Ascending aorta (tissue), 2 donors: ENCODE measurements around the gene TOM1L2. TPM values are rescaled to one million over a fixed set of nuclear protein-coding genes. Genes with fewer than 3 reads are reported as not detected.

Experiments used
- DNase-seq, 2 donors: peaks; one replicate each; pipeline ENCODE4 v3.0.0-alpha.2; 2019; ENCODE audit warnings: low spot score in 2 of 2
- H3K27ac ChIP-seq, 2 donors: fragments of 200-600 bp; sonication (generic); one replicate each; pipeline ENCODE4 v1.5.1; 2016 to 2017; ENCODE audit warnings: mild to moderate bottlenecking in 1 of 2
- H3K27me3 ChIP-seq: fragments of 200-600 bp; sonication (generic); one replicate; pipeline ENCODE4 v1.5.1; 2017
- H3K36me3 ChIP-seq, 2 donors: fragments of 200-600 bp; sonication (generic); one replicate each; pipeline ENCODE4 v1.5.1; 2016
- H3K4me1 ChIP-seq, 2 donors: fragments of 200-600 bp; sonication (generic); one replicate each; pipeline ENCODE4 v1.5.1; 2016 to 2017; ENCODE audit warnings: mild to moderate bottlenecking in 1 of 2
- H3K4me3 ChIP-seq, 2 donors: fragments of 200-600 bp; sonication (generic); one replicate each; pipeline ENCODE4 v1.5.1; 2016 to 2017; ENCODE audit warnings: mild to moderate bottlenecking in 1 of 2
- H3K9me3 ChIP-seq, 2 donors: fragments of 200-600 bp; sonication (generic); one replicate each; pipeline ENCODE4 v1.5.1; 2016
- intact Hi-C: fragments of 100-400 bp; cut with DNase I; formaldehyde crosslinking; loops from one replicate; pipeline ENCODE4 v1.15.1; 2023
- total RNA-seq: library from RNA; depleted of rRNA; stranded (reverse); fragments of >200 nt; gene quantifications from one replicate; pipeline ENCODE4 v1.1.0, GENCODE V29; 2016
- TF ChIP-seq, protein P1 (sequence below), 3 experiments: fragments of 200-600 bp in 2 of 3; fragments of 450-650 bp in 1 of 3; sonication (generic) in 2 of 3; IDR thresholded peaks; one replicate each; pipeline ENCODE4 v1.5.1; 2016 to 2019; ENCODE audit warnings: antibody characterized with exemption in 3 of 3, mild to moderate bottlenecking in 1 of 3, moderate library complexity in 1 of 3

The TOM1L2 gene
- total RNA-seq, 1 donor from 2014 or later, result 39.0 TPM

DNA sequence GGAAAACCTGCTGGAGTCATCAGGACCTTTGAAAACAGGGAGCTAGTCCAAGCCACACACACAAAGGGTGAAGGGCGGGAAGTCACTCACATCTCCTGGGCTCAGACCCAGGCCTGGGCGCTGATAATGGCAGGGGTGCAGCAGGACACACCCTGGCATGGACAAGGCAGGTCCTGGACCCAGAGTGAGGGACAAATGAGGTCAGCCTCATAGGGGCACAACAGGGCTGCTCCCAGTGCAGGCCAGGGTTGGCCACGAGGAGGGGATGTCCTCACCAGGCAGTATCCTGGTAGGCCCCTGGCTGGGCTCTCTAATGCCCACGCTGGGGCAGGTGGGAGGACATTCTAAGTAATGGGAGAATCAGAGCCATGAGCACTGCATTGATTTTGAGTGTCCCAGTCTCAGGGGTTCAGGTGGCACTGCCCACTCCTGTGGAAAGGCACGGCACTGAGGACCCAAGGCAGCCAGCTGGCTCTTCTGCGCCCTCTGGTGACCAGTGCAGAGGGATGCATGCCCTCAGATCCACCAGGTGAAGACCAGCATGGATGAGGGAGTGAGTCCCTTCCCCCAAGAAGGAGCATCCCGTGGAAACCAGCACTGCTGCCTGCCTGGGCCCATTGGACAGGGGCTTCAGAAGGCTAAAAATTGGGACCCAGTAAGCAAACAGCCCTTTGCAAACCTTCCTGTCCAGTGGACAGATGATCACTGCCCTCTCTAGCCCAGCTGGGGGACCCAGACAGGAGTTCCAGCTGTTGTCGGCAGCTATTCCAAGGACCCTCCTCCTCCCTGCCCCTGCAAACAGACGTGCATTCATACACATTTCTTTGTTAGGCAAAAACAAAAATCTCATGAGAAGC is 112.1 kb downstream of the TOM1L2 start:
- TF ChIP-seq, protein P1, sequence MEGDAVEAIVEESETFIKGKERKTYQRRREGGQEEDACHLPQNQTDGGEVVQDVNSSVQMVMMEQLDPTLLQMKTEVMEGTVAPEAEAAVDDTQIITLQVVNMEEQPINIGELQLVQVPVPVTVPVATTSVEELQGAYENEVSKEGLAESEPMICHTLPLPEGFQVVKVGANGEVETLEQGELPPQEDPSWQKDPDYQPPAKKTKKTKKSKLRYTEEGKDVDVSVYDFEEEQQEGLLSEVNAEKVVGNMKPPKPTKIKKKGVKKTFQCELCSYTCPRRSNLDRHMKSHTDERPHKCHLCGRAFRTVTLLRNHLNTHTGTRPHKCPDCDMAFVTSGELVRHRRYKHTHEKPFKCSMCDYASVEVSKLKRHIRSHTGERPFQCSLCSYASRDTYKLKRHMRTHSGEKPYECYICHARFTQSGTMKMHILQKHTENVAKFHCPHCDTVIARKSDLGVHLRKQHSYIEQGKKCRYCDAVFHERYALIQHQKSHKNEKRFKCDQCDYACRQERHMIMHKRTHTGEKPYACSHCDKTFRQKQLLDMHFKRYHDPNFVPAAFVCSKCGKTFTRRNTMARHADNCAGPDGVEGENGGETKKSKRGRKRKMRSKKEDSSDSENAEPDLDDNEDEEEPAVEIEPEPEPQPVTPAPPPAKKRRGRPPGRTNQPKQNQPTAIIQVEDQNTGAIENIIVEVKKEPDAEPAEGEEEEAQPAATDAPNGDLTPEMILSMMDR (IDR thresholded peaks at IDR 0.05), result peak; percentile 96
- Histone ChIP-seq H3K27me3 (no peaks in the 10 kb centered on the region), H3K4me1 (peaks cover 8 to 13% of the 10 kb centered on the region in 2 donors), H3K27ac (no peak overlapping the region), H3K9me3 (no peaks in the 10 kb centered on the region), H3K4me3 (no peak overlapping the region), H3K36me3 (peaks cover 3 to 20% of the 10 kb centered on the region in 2 donors)
- no peak for DNase-seq
- intact Hi-C loops, result loop anchor here (1.0 to 5.0 kb wide), 4 partner anchors 23 to 179 kb away; partner anchors contain the start of genes RAI1 and SREBF1

DNA sequence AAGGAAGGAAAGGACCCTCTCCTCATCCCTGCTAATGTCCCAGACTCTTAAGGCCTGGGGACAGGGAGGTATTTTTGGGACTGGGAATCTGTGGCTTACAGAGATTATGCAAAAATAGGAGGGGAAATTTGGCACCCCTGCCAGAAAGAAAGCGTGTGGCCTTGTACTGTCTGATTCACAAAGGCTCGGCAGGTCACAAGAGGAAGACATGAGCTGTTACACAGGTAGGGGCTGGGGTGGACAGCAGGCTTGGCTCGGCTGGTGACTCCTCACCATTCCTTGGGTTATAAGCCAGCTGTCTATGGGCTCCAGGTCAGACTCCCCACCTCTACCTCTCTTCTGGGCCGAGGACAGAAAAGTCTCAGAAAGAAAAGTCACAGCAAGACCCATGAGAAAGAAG is 114.7 kb downstream of the TOM1L2 start:
- H3K27me3 ChIP-seq, result no peaks in the 10 kb centered on the region
- no peak overlapping the region for H3K27ac ChIP-seq
- H3K9me3 ChIP-seq, result no peaks in the 10 kb centered on the region
- TF ChIP-seq, protein P1 (IDR thresholded peaks at IDR 0.05), result no peak
- H3K4me1 ChIP-seq, result peaks cover 12 to 21% of the 10 kb centered on the region in 2 donors
- no peak for DNase-seq
- no peak overlapping the region for H3K4me3 ChIP-seq
- intact Hi-C loops, result no loop called here
- H3K36me3 ChIP-seq, result peaks cover 3 to 13% of the 10 kb centered on the region in 2 donors

DNA sequence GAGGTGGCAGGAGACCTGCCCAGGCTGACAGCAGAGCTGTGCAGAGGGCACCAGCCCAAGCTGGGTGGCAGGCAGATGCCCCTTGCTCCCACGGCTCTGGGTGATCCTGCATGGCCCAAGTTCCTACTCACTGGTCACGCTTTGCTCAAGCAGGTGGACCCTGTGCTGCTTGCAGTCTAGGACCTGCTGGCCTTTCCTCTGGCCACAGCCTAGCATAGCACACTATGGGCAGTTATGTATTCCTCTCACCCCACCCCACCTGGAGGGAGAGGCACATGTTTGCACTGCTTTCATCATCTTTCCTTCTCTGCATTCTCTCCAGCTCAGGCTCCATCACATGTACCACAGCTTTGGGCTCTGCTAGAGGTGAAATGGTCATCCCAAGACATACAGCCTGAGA is 115.8 kb downstream of the TOM1L2 start:
- Histone ChIP-seq H3K9me3 (no peaks in the 10 kb centered on the region), H3K4me1 (peaks cover 12 to 21% of the 10 kb centered on the region in 2 donors), H3K4me3 (no peak overlapping the region), H3K36me3 (peaks cover 3 to 6% of the 10 kb centered on the region in 2 donors), H3K27me3 (no peaks in the 10 kb centered on the region), H3K27ac (no peak overlapping the region)
- TF ChIP-seq, protein P1 (IDR thresholded peaks at IDR 0.05), result no peak
- DNase-seq, result no peak
- intact Hi-C loops, result no loop called here

DNA sequence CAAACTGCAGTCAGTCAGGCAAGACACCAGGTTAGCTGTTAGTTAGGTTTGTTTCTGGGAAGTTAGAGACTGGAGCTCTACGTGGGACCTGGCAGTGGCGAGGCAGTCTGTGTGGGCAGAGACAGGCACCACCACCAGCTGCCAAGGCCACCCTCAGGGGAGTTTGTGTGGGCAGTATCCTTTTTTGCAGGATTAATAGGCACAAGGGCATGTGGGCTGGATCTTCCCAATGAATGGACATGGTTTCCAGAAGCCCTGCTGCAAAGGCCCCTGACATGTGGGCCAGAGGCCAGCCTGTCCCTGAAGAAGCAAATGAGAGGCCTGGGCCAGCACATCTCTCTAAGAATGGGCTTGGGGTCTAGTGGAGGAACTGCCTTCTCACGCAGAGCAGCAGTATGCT is 116.2 kb downstream of the TOM1L2 start:
- H3K27ac ChIP-seq, result peak overlapping the region; percentile 58 to 66
- intact Hi-C loops, result no loop called here
- H3K27me3 ChIP-seq, result no peaks in the 10 kb centered on the region
- H3K36me3 ChIP-seq, result peaks cover 2 to 3% of the 10 kb centered on the region in 2 donors
- DNase-seq, result peak in 1 of 2 donors; percentile 80
- H3K4me1 ChIP-seq, result peaks cover 12 to 21% of the 10 kb centered on the region in 2 donors
- no peak overlapping the region for H3K4me3 ChIP-seq
- H3K9me3 ChIP-seq, result no peaks in the 10 kb centered on the region
- TF ChIP-seq, protein P1 (IDR thresholded peaks at IDR 0.05), result no peak

DNA sequence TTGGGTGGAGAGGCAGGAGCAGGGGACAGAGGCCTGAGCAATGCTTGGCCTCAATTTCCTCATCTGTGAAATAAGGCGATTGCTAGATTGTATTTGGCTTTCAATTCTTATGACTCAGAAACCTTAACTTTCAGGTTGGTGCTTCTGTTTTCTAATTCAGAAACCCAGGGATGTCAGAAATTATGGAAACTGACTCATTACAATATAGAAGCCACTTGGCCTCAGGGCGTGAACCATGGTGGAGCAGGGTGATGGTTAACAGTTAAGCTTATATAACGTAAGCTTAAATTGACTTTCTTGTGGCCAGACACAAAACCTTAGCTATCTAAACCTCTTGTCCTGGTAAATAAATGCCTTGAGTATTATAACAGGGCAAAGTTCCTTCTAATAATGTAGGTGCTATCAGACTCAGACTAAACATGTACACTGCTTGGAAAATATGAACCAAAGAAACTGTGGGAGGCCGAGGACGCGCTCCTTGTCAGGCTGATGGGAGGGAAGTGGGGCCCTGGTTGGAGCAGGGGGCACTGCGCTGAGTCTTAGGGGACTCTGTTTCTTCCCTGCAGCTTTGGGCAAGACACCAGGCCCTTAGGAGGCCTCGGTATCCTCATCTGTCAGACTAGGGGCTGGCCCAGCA is 118.3 kb downstream of the TOM1L2 start:
- intact Hi-C loops, result no loop called here
- Histone ChIP-seq H3K27ac (no peak overlapping the region), H3K9me3 (no peaks in the 10 kb centered on the region), H3K27me3 (no peaks in the 10 kb centered on the region), H3K36me3 (peaks cover 0 to 3% of the 10 kb centered on the region in 2 donors), H3K4me1 (peaks cover 15 to 33% of the 10 kb centered on the region in 2 donors), H3K4me3 (no peak overlapping the region)
- TF ChIP-seq, protein P1 (IDR thresholded peaks at IDR 0.05), result no peak
- no peak for DNase-seq
